ENCODE data around the gene WNT3. TPM values are rescaled to one million over a fixed set of nuclear protein-coding genes. Genes with fewer than 3 reads are reported as not detected.
A peak's percentile ranks its signal among the peaks of the same experiment; 100 is the strongest.

The WNT3 gene
- total RNA-seq, 1 donor from 2014 or later, result 2.0 TPM

DNA sequence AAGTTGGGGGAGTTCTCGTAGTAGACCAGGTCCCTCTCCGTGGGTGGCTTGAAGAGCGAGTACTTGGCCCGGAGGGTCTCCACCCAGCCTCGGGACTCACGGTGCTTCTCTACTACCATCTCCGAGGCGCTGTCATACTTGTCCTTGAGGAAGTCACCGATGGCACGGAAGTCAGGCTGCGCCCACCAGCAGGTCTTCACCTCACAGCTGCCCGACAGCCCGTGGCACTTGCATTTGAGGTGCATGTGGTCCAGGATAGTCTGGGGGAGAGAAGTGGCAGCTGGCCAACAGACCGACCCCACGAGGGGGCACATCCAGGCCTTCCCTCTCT, 50.0 kb downstream of the WNT3 start:
- H3K9me3 Mint-ChIP-seq (ENCODE audit: unreplicated experiment), result no peaks in the 10 kb centered on the region
- no peak overlapping the region for H3K4me3 Mint-ChIP-seq (ENCODE audit: unreplicated experiment)
- peak; percentile 80 for DNase-seq (ENCODE audit: extremely low spot score, unreplicated experiment)
- peaks cover 27% of the 10 kb centered on the region for H3K4me1 Mint-ChIP-seq (ENCODE audit: unreplicated experiment)
- no peaks in the 10 kb centered on the region for H3K36me3 Mint-ChIP-seq (ENCODE audit: unreplicated experiment)
- TF ChIP-seq, protein P1, sequence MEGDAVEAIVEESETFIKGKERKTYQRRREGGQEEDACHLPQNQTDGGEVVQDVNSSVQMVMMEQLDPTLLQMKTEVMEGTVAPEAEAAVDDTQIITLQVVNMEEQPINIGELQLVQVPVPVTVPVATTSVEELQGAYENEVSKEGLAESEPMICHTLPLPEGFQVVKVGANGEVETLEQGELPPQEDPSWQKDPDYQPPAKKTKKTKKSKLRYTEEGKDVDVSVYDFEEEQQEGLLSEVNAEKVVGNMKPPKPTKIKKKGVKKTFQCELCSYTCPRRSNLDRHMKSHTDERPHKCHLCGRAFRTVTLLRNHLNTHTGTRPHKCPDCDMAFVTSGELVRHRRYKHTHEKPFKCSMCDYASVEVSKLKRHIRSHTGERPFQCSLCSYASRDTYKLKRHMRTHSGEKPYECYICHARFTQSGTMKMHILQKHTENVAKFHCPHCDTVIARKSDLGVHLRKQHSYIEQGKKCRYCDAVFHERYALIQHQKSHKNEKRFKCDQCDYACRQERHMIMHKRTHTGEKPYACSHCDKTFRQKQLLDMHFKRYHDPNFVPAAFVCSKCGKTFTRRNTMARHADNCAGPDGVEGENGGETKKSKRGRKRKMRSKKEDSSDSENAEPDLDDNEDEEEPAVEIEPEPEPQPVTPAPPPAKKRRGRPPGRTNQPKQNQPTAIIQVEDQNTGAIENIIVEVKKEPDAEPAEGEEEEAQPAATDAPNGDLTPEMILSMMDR (IDR thresholded peaks at IDR 0.05), result no peak
- H3K27ac Mint-ChIP-seq (ENCODE audit: unreplicated experiment), result no peak overlapping the region
- H3K27me3 Mint-ChIP-seq (ENCODE audit: unreplicated experiment), result no peaks in the 10 kb centered on the region

DNA sequence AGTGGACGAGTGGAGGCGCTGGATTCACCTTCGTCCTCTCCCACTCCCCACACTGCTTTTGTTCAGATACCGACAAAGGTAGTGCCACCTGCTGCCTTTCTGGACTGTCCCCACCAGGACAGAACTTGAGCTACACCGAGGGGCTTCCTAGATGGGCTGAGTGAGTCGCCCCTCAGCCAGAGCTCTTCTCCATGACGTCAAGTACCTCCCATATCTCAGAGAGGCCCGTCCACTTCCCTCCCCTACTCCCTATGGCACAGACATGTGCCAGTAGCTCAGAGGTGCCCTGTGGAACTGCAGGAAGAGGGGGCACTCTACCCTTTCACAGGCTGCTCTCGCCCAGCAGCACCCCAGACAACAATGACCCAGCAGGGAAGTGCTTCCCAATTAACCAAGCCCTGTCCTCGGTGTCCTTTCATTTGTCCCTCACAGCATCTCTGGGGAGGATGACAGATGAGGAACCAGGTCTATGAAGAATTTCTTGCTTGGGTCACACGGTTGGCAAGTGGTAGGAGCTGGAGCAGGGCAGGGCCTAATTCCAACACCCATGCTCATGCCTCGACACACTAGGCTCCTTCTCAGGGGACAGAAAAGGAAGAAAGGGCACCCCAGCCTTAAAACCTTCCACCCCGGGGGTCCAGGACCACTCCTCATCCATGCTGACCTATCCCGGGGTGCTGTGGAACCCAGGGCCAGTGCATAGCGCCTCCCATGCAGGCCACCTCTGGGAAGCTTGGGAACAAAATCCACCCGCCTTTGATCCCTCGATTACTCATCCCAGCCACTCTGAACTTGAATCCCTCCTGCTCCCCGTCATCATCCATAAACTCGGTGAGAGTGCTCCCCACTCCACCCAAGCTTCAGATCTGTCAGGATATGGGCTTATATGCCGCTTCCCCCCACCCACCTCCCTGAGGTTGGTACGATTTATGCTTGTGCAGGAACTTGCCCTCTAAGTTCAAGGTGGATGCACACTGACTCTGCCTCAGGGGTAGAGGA, 51.7 kb downstream of the WNT3 start:
- H3K4me3 Mint-ChIP-seq (ENCODE audit: unreplicated experiment), result no peak overlapping the region
- no peaks in the 10 kb centered on the region for H3K36me3 Mint-ChIP-seq (ENCODE audit: unreplicated experiment)
- no peaks in the 10 kb centered on the region for H3K9me3 Mint-ChIP-seq (ENCODE audit: unreplicated experiment)
- TF ChIP-seq, protein P1 (IDR thresholded peaks at IDR 0.05), result no peak
- H3K27ac Mint-ChIP-seq (ENCODE audit: unreplicated experiment), result no peak overlapping the region
- DNase-seq (ENCODE audit: extremely low spot score, unreplicated experiment), result peak; percentile 64
- no peaks in the 10 kb centered on the region for H3K27me3 Mint-ChIP-seq (ENCODE audit: unreplicated experiment)
- H3K4me1 Mint-ChIP-seq (ENCODE audit: unreplicated experiment), result peaks cover 26% of the 10 kb centered on the region

DNA sequence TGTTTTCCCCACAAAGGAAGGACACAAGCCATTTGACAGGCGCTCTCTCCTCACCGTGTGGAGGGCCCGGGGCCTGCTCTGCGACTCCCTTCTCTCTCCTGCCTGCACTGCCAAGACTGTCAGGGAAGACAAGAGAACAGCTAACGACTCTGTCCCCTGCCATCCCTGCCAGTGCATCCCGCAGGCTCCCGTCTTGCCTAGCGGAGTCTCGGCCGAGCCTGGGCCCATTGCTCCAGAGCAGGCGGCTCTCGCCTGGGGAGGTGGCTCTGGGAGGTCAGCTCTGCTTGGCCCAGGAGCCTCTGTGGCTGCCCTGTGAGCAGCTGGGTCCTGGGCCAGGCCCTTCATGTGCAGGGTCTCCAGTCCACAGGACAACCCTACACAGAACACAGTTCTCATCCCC, 53.0 kb downstream of the WNT3 start:
- no peaks in the 10 kb centered on the region for H3K27me3 Mint-ChIP-seq (ENCODE audit: unreplicated experiment)
- TF ChIP-seq, protein P1 (IDR thresholded peaks at IDR 0.05), result no peak
- no peaks in the 10 kb centered on the region for H3K36me3 Mint-ChIP-seq (ENCODE audit: unreplicated experiment)
- DNase-seq (ENCODE audit: extremely low spot score, unreplicated experiment), result peak; percentile 70
- no peak overlapping the region for H3K4me3 Mint-ChIP-seq (ENCODE audit: unreplicated experiment)
- no peak overlapping the region for H3K27ac Mint-ChIP-seq (ENCODE audit: unreplicated experiment)
- H3K4me1 Mint-ChIP-seq (ENCODE audit: unreplicated experiment), result peaks cover 22% of the 10 kb centered on the region
- no peaks in the 10 kb centered on the region for H3K9me3 Mint-ChIP-seq (ENCODE audit: unreplicated experiment)

DNA sequence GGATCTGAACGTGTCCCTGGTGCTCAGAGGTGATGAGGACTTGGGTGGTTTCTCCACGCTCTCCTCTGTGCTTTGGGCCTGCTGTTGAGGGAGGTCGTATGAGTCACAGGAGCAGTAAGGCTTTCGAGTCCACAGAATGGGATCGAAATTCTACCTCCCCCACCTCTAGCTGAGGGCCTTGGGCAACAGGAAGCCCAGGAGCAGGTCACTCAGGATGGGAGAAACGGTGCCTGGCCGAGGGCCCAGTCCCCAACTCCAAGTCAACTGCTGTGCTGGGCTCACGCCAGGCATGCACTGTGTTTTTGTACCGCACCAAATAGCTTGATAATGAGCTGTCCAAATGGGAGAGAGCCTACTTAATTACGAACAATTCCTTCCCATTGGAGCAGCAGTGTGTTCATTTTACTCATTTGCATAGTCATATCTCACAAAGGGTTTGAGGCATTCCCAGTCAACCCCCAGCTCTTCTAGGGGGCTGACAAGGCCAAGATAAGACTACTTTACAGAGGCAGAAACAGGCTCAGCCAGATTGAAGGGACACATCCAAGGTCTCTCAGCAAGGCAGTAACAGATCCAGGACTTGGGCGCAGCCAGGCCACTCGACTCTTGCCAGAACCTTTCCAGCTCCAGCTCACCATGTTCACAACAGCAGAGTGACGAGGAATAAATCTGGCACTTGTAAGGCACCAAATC, 53.6 kb downstream of the WNT3 start:
- H3K9me3 Mint-ChIP-seq (ENCODE audit: unreplicated experiment), result no peaks in the 10 kb centered on the region
- no peak overlapping the region for H3K4me3 Mint-ChIP-seq (ENCODE audit: unreplicated experiment)
- TF ChIP-seq, protein P1 (IDR thresholded peaks at IDR 0.05), result no peak
- peak; percentile 66 for DNase-seq (ENCODE audit: extremely low spot score, unreplicated experiment)
- peak overlapping the region; percentile 14 for H3K27ac Mint-ChIP-seq (ENCODE audit: unreplicated experiment)
- no peaks in the 10 kb centered on the region for H3K27me3 Mint-ChIP-seq (ENCODE audit: unreplicated experiment)
- peaks cover 22% of the 10 kb centered on the region for H3K4me1 Mint-ChIP-seq (ENCODE audit: unreplicated experiment)
- no peaks in the 10 kb centered on the region for H3K36me3 Mint-ChIP-seq (ENCODE audit: unreplicated experiment)
